ENCODE results near the gene RFXAP. TPM values are rescaled to one million over a fixed set of nuclear protein-coding genes. Genes with fewer than 3 reads are reported as not detected.

RFXAP gene
- total RNA-seq, 2 experiments from 2014 or later = 10.0 to 34.1 TPM

GRCh38 chr13:36806102-36806501 lies 12.9 kb upstream of the RFXAP start:
- Histone ChIP-seq H3K27ac (ENCODE audit: low read depth, low read length, poor library complexity, severe bottlenecking) (peak overlapping the region; percentile 41), H2AFZ (ENCODE audit: low read length) (peak overlapping the region; percentile 52; the same call in 1 of the 2 replicates), H3K4me3 (ENCODE audit: low read depth, low read length, poor library complexity, severe bottlenecking) (peak overlapping the region; percentile 28), H3K36me3 (ENCODE audit: insufficient read depth, low read length) (no peaks in the 10 kb centered on the region), H4K20me1 (ENCODE audit: insufficient read depth, low read length) (no peaks in the 10 kb centered on the region), H3K79me2 (ENCODE audit: insufficient read depth, low read depth, low read length) (no peaks in the 10 kb centered on the region), H3K4me2 (ENCODE audit: low read length) (peak overlapping the region; percentile 65), H3K4me1 (ENCODE audit: insufficient read depth, low read length, poor library complexity, severe bottlenecking) (peaks cover 19% of the 10 kb centered on the region), H3K9me2 (ENCODE audit: insufficient read depth, low read length) (no peaks in the 10 kb centered on the region), H3K9me3 (ENCODE audit: low read length) (no peaks in the 10 kb centered on the region)
- intact Hi-C loops (cut with micrococcal nuclease; ENCODE audit: unreplicated experiment) = no loop called here
- no TSS peak for BruUV-seq (replicated peaks)
- CTCF ChIA-PET (ENCODE audit: unreplicated experiment) = no interaction called here
- no peak for TF ChIP-seq EZH2phosphoT487 (IDR thresholded peaks at IDR 0.05; ENCODE audit: borderline replicate concordance, low read depth, low read length)
- TF ChIP-seq CTCF (conservative IDR thresholded peaks at IDR 0.05; ENCODE audit: low read length) = no peak
- DNase-seq (ENCODE audit: low spot score) = peak; percentile 79
- POLR2A ChIA-PET = interaction anchor here (0.5 to 3.8 kb wide), 4 partner anchors 9 to 54 kb away, joined by 3 to 15 read pairs (median 4); no protein-coding TSS in a partner anchor

- H3K36me3 ChIP-seq (ENCODE audit: insufficient read depth, low read length) = no peaks in the 10 kb centered on the region
- H2AFZ ChIP-seq (ENCODE audit: low read length) = no peak overlapping the region
- H3K27ac ChIP-seq (ENCODE audit: low read depth, low read length, poor library complexity, severe bottlenecking) = no peak overlapping the region
- ChIA-PET POLR2A (interaction anchor here (1.1 to 3.8 kb wide), 4 partner anchors 10 to 65 kb away, joined by 3 to 15 read pairs (median 4); partner anchors contain the start of gene RFXAP), CTCF (ENCODE audit: unreplicated experiment) (no interaction called here)
- intact Hi-C loops (cut with micrococcal nuclease; ENCODE audit: unreplicated experiment) = no loop called here
- H3K4me3 ChIP-seq (ENCODE audit: low read depth, low read length, poor library complexity, severe bottlenecking) = no peak overlapping the region
- no peaks in the 10 kb centered on the region for H3K9me2 ChIP-seq (ENCODE audit: insufficient read depth, low read length)
- no TSS peak for BruUV-seq (replicated peaks)
- no peaks in the 10 kb centered on the region for H4K20me1 ChIP-seq (ENCODE audit: insufficient read depth, low read length)
- H3K79me2 ChIP-seq (ENCODE audit: insufficient read depth, low read depth, low read length) = no peaks in the 10 kb centered on the region
- H3K4me2 ChIP-seq (ENCODE audit: low read length) = no peak overlapping the region
- no peak for DNase-seq (ENCODE audit: low spot score)
- no peaks in the 10 kb centered on the region for H3K9me3 ChIP-seq (ENCODE audit: low read length)
- H3K4me1 ChIP-seq (ENCODE audit: insufficient read depth, low read length, poor library complexity, severe bottlenecking) = peaks cover 19% of the 10 kb centered on the region
- TF ChIP-seq CTCF (conservative IDR thresholded peaks at IDR 0.05; ENCODE audit: low read length) (no peak), EZH2phosphoT487 (IDR thresholded peaks at IDR 0.05; ENCODE audit: borderline replicate concordance, low read depth, low read length) (no peak)
Observed at GRCh38 chr13:36807616-36808015, 11.4 kb upstream of the RFXAP start.

DNA sequence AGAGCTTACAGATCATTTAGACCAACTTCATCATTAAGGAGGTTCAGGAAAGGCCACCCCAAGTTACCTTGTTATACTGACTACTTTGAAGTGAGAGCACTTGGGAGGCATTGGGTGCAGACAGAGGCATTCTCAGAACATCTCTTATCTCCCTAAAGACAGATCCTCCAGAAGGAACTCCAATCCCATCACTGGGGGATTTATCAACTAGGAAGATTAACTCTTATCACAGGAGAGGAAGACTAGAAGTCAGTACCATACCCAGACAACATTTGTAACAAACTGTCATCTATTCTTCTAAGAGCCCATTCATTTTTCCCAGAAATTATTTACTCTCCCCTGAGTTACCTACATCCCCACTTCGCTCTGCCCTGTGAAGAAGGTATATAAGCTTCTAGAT lies 5.8 kb upstream of the RFXAP start:
- no peaks in the 10 kb centered on the region for H3K36me3 ChIP-seq (ENCODE audit: insufficient read depth, low read length)
- H3K4me3 ChIP-seq (ENCODE audit: low read depth, low read length, poor library complexity, severe bottlenecking) = no peak overlapping the region
- intact Hi-C loops (cut with micrococcal nuclease; ENCODE audit: unreplicated experiment) = no loop called here
- CTCF ChIA-PET (ENCODE audit: unreplicated experiment) = no interaction called here
- TF ChIP-seq CTCF (conservative IDR thresholded peaks at IDR 0.05; ENCODE audit: low read length) = no peak
- no peak for TF ChIP-seq EZH2phosphoT487 (IDR thresholded peaks at IDR 0.05; ENCODE audit: borderline replicate concordance, low read depth, low read length)
- no peaks in the 10 kb centered on the region for H3K9me3 ChIP-seq (ENCODE audit: low read length)
- no peaks in the 10 kb centered on the region for H4K20me1 ChIP-seq (ENCODE audit: insufficient read depth, low read length)
- H3K79me2 ChIP-seq (ENCODE audit: insufficient read depth, low read depth, low read length) = no peaks in the 10 kb centered on the region
- no peak overlapping the region for H2AFZ ChIP-seq (ENCODE audit: low read length)
- DNase-seq (ENCODE audit: low spot score) = no peak
- H3K9me2 ChIP-seq (ENCODE audit: insufficient read depth, low read length) = no peaks in the 10 kb centered on the region
- no TSS peak for BruUV-seq (replicated peaks)
- POLR2A ChIA-PET = interaction anchor here (0.8 to 1.3 kb wide), 2 partner anchors 9 to 187 kb away, joined by 3 to 6 read pairs; no protein-coding TSS in a partner anchor
- H3K4me2 ChIP-seq (ENCODE audit: low read length) = no peak overlapping the region
- peaks cover 3% of the 10 kb centered on the region for H3K4me1 ChIP-seq (ENCODE audit: insufficient read depth, low read length, poor library complexity, severe bottlenecking)
- H3K27ac ChIP-seq (ENCODE audit: low read depth, low read length, poor library complexity, severe bottlenecking) = no peak overlapping the region
